Adipocyte (in vitro differentiated cells): ENCODE data around the gene TRIP13.
"Not testable (repeated sequence)": the region's sequence is repeated elsewhere in the genome, so short reads cannot be mapped to it uniquely, and the experiment has no call there.

ENCODE experiments used
- DNase-seq: peaks from one replicate; pipeline ENCODE4 v3.0.0-alpha.2; 2015; ENCODE audit warnings: low read depth
- H3K27me3 ChIP-seq: replicated peaks from 2 replicates; pipeline ENCODE4 v1.7.0; 2013; ENCODE audit warnings: mild to moderate bottlenecking, low read length, moderate library complexity; ENCODE audit not compliant: control insufficient read depth, insufficient read depth
- H3K36me3 ChIP-seq: 2 replicates; pipeline ENCODE4 v1.7.0; 2013; ENCODE audit warnings: low read length, mild to moderate bottlenecking, moderate library complexity; ENCODE audit not compliant: control insufficient read depth, insufficient read depth, severe bottlenecking
- H3K4me1 ChIP-seq: 2 replicates; pipeline ENCODE4 v1.7.0; 2013; ENCODE audit warnings: mild to moderate bottlenecking, low read length, moderate library complexity; ENCODE audit not compliant: control insufficient read depth, insufficient read depth
- H3K4me3 ChIP-seq: 2 replicates; pipeline ENCODE4 v1.7.0; 2013; ENCODE audit warnings: mild to moderate bottlenecking, low read length, moderate library complexity
- H3K9ac ChIP-seq: 2 replicates; pipeline ENCODE4 v1.7.0; 2013; ENCODE audit warnings: mild to moderate bottlenecking, low read length, moderate library complexity
- H3K9me3 ChIP-seq: 2 replicates; pipeline ENCODE4 v1.7.0; 2013; ENCODE audit warnings: mild to moderate bottlenecking, low read length, moderate library complexity; ENCODE audit not compliant: control insufficient read depth

Gene TRIP13

GRCh38 chr5:935510-936084 is 42.9 kb downstream of the TRIP13 start:
- no peak for DNase-seq
- H3K36me3 ChIP-seq: no peaks in the 10 kb centered on the region
- no peak overlapping the region for H3K9ac ChIP-seq
- H3K4me1 ChIP-seq: peaks cover 13% of the 10 kb centered on the region
- peaks cover 56% of the 10 kb centered on the region for H3K27me3 ChIP-seq
- no peaks in the 10 kb centered on the region for H3K9me3 ChIP-seq
- H3K4me3 ChIP-seq: no peak overlapping the region

GRCh38 chr5:936149-937144 is 43.8 kb downstream of the TRIP13 start:
- no peak for DNase-seq
- Histone ChIP-seq H3K27me3 (peaks cover 47% of the 10 kb centered on the region), H3K9ac (no peak overlapping the region)

GRCh38 chr5:937151-937924 is 44.7 kb downstream of the TRIP13 start:
- H3K36me3 ChIP-seq: no peaks in the 10 kb centered on the region
- no peak for DNase-seq
- peaks cover 44% of the 10 kb centered on the region for H3K27me3 ChIP-seq
- no peaks in the 10 kb centered on the region for H3K9me3 ChIP-seq
- H3K9ac ChIP-seq: no peak overlapping the region
- H3K4me3 ChIP-seq: no peak overlapping the region
- H3K4me1 ChIP-seq: peaks cover 10% of the 10 kb centered on the region

More at GRCh38 chr5:936149-937144, 43.8 kb downstream of the TRIP13 start:
- peaks cover 13% of the 10 kb centered on the region for H3K4me1 ChIP-seq
- H3K9me3 ChIP-seq: no peaks in the 10 kb centered on the region
- no peak overlapping the region for H3K4me3 ChIP-seq
- H3K36me3 ChIP-seq: no peaks in the 10 kb centered on the region

- H3K9me3 ChIP-seq: no peaks in the 10 kb centered on the region
- no peaks in the 10 kb centered on the region for H3K4me1 ChIP-seq
- H3K9ac ChIP-seq: no peak overlapping the region
- no peak overlapping the region for H3K4me3 ChIP-seq
- no peaks in the 10 kb centered on the region for H3K36me3 ChIP-seq
- peaks cover 61% of the 10 kb centered on the region for H3K27me3 ChIP-seq
- no peak for DNase-seq
Measured at GRCh38 chr5:939368-939767, 46.7 kb downstream of the TRIP13 start.

GRCh38 chr5:940741-941140 is 48.1 kb downstream of the TRIP13 start:
- H3K36me3 ChIP-seq, H3K9me3 ChIP-seq, H3K4me3 ChIP-seq, H3K4me1 ChIP-seq, H3K9ac ChIP-seq, DNase-seq: not testable (repeated sequence)
- H3K27me3 ChIP-seq: peaks cover 69% of the 10 kb centered on the region

DNA sequence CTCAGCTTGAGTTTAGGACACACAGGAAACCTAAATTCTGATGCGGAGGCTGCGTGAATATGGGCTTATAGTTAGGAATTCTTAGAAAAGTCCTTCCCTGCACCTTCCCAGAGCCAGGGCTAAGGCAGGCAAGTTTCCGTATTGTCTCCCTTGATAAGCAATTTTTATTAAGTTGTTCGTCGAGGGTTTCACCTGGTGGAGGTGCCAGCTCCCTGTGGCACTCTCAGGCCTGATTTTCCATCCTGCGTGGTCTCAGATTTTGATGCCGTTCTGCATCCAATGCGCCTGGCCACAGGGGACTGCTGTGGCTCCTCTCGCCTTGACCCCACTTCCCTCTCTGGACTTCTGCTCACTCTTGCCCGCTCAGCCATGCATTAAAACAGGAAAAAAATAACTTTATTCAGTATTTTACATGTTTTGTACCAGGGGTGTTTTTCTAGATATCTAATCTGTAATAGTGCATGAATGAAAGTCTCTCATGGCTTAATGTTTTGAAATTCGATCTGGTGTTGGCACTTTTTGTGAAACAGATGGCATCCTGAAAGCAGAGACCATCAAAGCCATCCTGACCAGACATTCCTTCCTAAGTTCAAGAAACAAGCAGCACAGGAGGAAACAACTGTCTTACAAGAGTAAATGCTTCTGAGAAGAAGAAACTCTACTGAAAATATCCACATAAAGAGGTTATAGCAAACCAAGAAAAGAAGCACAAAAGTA is 50.7 kb downstream of the TRIP13 start:
- Histone ChIP-seq H3K9ac (no peak overlapping the region), H3K36me3 (no peaks in the 10 kb centered on the region), H3K4me1 (peaks cover 22% of the 10 kb centered on the region), H3K4me3 (no peak overlapping the region), H3K27me3 (peaks cover 63% of the 10 kb centered on the region), H3K9me3 (no peaks in the 10 kb centered on the region)
- no peak for DNase-seq

DNA sequence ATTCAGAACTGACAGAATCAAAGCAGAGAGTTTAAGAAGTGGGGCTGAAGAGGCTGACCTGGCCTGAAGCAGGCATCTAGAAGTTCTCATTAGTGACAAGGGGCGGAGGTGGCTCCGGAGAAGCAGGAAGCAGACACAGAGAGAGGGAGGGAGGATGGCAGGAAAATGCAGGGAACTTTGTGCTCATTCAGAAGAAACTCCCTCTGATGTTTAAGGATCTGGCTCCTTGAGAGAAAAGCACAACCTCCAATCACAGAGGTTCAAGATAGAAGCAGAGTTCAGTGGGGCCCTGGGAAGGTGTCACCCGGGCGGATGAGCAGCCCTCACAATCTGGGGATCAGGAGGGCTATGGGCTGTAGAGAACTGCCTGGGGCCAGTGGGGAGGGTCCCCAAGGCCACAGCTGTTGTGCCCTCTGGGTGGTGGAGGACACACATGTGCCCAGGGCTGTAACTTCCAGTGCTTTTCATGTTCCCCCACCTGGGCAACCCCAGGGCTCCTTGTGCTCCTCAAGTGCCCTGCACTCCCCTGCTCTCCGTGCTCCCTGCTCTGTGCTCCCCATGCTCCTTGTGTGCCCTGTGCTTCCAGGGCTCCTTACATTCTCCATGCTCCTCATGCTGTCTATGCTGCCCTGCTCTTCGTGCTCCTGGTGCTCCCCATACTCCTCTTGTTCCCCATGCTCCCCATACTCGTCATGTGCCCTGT is 51.4 kb downstream of the TRIP13 start:
- H3K27me3 ChIP-seq: peaks cover 63% of the 10 kb centered on the region
- no peak overlapping the region for H3K4me3 ChIP-seq
- DNase-seq: no peak

DNA sequence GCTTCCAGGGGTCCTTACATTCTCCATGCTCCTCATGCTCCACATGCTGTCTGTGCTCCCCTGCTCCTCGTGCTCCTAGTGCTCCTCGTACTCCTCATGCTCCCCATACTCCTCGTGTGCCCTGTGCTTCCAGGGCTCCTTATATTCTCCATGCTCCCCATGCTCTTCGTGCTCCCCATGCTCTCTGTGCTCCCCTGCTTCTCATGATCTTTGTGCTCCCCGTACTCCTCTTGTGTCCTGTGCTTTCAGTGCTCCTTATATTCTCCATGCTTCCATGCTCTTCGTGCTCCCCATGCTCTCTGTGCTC is 51.9 kb downstream of the TRIP13 start:
- H3K9me3 ChIP-seq: no peaks in the 10 kb centered on the region
- no peak overlapping the region for H3K9ac ChIP-seq
- H3K4me3 ChIP-seq: no peak overlapping the region
- no peaks in the 10 kb centered on the region for H3K36me3 ChIP-seq
- DNase-seq: no peak
- peaks cover 22% of the 10 kb centered on the region for H3K4me1 ChIP-seq
- peaks cover 61% of the 10 kb centered on the region for H3K27me3 ChIP-seq

More for the DNA sequence above, 51.4 kb downstream of the TRIP13 start:
- peaks cover 22% of the 10 kb centered on the region for H3K4me1 ChIP-seq
- no peaks in the 10 kb centered on the region for H3K9me3 ChIP-seq
- H3K9ac ChIP-seq: no peak overlapping the region
- no peaks in the 10 kb centered on the region for H3K36me3 ChIP-seq

GRCh38 chr5:944992-945685 is 52.5 kb downstream of the TRIP13 start:
- Histone ChIP-seq H3K9ac (no peak overlapping the region), H3K9me3 (peaks cover 5% of the 10 kb centered on the region), H3K27me3 (peaks cover 65% of the 10 kb centered on the region), H3K4me3 (no peak overlapping the region), H3K36me3 (no peaks in the 10 kb centered on the region), H3K4me1 (peaks cover 22% of the 10 kb centered on the region)
- no peak for DNase-seq
